ENCODE data around the gene RAI1. TPM values are rescaled to one million over a fixed set of nuclear protein-coding genes. Genes with fewer than 3 reads are reported as not detected.

Gene RAI1
- total and polyA plus RNA-seq, 2 of the 8 experiments (the other 6 are each of a cell fraction or from before 2014, with no cell fraction given) = 0.39 to 1.2 TPM

GRCh38 chr17:17790637-17791464 lies 109.6 kb downstream of the RAI1 start (continued):
- TF ChIP-seq SAP30 (IDR thresholded peaks at IDR 0.05; ENCODE audit: insufficient read depth, insufficient replicate concordance, low read length) (no peak), EZH2 (IDR thresholded peaks at IDR 0.05; ENCODE audit: low read depth, low read length, severe bottlenecking) (no peak), JUND (IDR thresholded peaks at IDR 0.05; ENCODE audit: low read length) (no peak), TAF7 (optimal IDR thresholded peaks at IDR 0.05; ENCODE audit: borderline replicate concordance, low read depth, low read length) (no peak), BRCA1 (IDR thresholded peaks at IDR 0.05; ENCODE audit: low read depth, low read length) (no peak), RFX5 (IDR thresholded peaks at IDR 0.05; ENCODE audit: borderline replicate concordance, low read depth, low read length) (no peak), CBX5 (IDR thresholded peaks at IDR 0.05; ENCODE audit: low read depth, low read length) (no peak)

Data from H1 (cell line).